UCSD-AML1 (cell line): ENCODE results near the gene TSPAN17.

ENCODE experiments used
- DNase-seq: peaks from one replicate; lab custom pipeline; 2025; ENCODE audit not compliant: unreplicated experiment; lab: John Stamatoyannopoulos, UW

The TSPAN17 gene

GRCh38 chr5:176621661-176622079 lies 25.6 kb upstream of the TSPAN17 start:
- DNase-seq = no peak

GRCh38 chr5:176624142-176624541 lies 23.1 kb upstream of the TSPAN17 start:
- DNase-seq = no peak

GRCh38 chr5:176624938-176625337 lies 22.3 kb upstream of the TSPAN17 start:
- no peak for DNase-seq

GRCh38 chr5:176625512-176625911 lies 21.8 kb upstream of the TSPAN17 start:
- DNase-seq = no peak

DNA sequence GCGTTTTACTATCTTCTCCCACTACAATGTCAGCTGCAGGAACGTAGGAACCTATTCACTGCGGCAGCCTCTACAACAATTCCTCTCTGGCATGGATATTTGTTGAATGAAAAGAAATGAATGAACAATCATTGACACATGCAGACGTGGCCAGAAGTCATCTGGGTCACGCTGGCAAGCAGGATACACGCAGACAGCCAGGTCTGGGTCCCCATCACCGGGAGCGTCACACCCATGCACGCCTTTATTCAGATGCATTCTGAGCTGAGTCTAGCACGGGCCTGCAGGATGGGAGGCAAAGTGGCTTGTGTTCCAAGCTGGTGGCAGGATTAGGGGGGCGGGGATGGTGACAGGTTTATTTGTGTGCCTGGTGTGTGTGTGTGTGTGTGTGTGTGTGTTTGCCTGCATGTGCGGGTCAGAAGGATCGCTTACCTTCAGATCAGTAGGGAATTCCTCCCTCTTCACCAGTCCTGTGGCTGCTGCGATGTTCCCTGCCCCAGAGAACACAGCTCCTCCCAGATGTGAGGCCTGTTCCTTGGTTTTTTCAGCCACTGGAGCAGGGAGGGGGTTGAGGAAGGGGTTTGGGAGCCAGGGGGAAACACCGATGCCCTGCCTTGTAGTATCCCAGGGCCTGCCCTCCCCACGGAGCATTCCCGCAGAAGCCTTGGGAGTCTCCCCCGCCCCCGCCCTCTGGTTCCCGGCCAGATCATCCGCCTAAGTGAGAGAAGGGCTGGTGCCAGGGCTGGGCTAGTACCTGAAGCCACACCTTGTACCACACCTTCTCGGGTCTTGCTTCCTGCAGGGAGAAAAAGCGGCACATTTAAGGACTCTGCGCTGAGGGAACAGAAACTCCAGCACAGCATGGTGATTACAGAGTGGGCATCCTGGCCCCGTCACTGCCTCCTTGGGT lies 21.1 kb upstream of the TSPAN17 start:
- DNase-seq = no peak

- DNase-seq = no peak
Observed at GRCh38 chr5:176626876-176627236, 20.4 kb upstream of the TSPAN17 start.

GRCh38 chr5:176627582-176627981 lies 19.7 kb upstream of the TSPAN17 start:
- no peak for DNase-seq

DNA sequence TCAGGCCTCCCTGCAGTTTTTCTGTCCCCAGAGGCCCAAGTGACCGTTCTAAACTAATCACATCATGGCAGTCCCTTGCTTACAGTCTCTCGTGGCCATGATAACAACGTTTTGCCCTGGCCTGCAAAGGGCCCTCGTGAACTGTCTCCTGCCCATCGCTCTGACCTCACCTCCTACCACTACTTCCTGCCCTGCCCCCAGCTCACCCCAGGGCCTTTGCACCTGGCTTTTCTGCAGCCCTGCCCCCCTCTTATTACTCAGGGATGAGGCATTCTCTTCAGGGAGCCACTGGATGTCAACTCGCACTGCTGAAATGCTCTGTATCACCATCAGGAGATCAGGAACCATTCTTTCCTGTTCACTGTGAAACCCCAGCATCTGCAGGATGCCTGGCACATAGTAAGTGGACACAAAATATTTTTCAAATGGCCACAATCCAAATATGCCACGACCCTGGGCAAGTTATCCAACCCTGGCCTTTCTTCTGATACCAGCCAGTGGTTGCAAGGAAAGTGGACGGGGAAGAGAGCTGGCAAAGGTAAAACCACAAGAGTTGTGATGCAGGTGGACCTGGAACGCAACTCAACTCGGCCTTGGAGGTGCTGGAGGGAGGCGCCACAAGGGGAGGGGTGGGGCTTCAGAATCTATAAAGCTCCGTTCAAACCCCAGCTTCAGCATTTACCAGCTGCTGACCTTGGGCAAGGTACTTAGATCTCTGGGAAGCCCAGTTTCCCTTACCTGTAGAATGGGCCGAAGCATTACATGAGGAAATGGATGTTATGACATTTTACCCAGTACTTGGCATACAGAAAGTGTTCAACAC lies 18.7 kb upstream of the TSPAN17 start:
- no peak for DNase-seq

DNA sequence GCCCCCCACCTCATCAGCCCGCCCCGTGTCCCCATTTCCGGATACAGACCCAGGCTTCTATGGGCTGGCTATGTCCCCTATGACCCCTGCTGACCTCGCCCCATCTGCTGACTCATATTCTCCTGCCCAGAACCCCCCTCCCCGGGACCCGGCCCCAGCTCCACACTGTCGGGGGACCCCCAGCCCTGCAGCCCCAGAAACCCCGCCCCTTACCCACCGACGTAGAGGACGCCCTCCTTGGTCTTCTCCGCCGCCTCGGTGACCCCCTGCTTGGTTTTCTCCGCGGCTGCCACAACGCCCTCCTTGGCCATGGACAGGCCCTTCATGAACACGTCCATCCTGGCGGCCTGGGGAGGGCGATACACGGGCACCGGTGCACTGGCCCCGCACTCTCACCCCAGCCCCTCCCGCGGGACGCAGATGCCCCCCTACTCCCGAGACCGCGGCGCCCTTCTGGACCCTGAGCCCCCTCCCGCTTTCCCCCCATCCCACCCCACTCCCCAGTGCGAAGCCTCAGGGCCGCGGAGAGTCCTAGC lies 17.9 kb upstream of the TSPAN17 start:
- no peak for DNase-seq

GRCh38 chr5:176629853-176630680 lies 17.2 kb upstream of the TSPAN17 start, which contains the start of the genes EIF4E1B and SNCB:
EIF4E1B (plus strand) TSS chr5:176630675; CDS start chr5:176642788, 12,113 bp downstream.
SNCB (minus strand) TSS chr5:176630534; CDS start chr5:176629654, 880 bp downstream.
- no peak for DNase-seq

- no peak for DNase-seq
Observed at GRCh38 chr5:176630681-176631222, 16.5 kb upstream of the TSPAN17 start.

- DNase-seq = no peak
Observed at GRCh38 chr5:176631383-176632200, 15.7 kb upstream of the TSPAN17 start.

- no peak for DNase-seq
Observed at GRCh38 chr5:176632745-176633144, 14.5 kb upstream of the TSPAN17 start.

DNA sequence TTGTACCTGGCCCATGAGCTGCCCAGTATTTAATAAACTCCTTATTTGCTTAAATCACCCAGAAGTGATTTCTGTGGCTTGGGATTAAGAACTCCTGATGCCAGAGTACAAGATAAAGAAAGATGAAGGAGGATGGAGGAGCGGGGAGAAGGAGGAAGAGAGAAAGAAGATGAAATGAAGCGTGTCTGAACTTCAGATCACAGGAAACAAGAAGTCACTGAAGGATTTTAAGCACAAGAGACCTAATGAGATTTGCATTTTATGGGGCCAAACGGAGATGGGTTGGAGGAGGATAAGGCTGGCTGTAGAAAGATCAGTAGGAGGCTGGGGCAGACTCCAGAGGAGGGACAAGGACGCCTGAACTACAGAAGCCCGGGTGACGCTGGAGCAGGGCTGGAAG lies 13.7 kb upstream of the TSPAN17 start:
- no peak for DNase-seq

GRCh38 chr5:176636426-176636825 lies 10.9 kb upstream of the TSPAN17 start:
- no peak for DNase-seq

DNA sequence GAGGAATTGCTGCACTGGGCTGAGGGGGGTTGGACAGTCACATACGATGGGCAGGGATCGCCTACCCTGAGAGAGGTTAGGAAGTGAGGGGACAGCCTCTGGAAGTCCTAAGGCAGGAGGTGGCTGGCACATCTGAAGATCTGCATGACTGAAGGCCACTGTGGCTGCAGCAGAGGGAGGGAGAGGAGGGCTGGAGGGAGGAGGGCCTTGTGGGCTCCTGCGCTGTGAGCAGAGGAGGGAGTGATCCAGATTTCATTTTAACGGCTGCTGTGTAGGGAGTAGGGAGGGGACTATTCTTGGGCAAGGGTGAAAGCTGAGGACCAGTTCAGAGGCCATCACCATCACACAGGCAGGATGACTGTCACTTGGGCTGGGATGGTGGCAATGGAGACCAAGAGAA lies 9.7 kb upstream of the TSPAN17 start:
- DNase-seq = no peak

- DNase-seq = no peak
Observed at GRCh38 chr5:176638437-176638836, 8.8 kb upstream of the TSPAN17 start.

DNA sequence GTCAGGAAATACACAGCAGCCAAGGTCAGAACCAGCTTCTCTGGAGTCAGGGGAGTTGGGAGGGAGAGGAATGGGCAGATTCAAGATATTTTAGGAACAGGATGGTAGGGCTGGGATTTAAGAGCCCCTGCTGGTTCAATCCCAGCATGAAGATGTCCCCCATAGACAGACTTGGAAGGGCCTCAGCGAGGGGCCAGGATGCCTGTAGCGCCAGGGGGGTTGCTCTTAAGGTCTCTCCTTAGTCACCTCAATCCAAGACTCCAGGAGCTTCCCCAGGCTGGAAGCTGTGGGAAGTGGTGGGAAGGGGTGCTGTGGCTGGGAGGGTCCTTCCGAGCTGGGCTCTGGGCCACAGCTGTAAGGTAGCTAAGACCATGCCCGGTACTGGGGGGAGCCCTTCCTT lies 8.1 kb upstream of the TSPAN17 start:
- DNase-seq = no peak

DNA sequence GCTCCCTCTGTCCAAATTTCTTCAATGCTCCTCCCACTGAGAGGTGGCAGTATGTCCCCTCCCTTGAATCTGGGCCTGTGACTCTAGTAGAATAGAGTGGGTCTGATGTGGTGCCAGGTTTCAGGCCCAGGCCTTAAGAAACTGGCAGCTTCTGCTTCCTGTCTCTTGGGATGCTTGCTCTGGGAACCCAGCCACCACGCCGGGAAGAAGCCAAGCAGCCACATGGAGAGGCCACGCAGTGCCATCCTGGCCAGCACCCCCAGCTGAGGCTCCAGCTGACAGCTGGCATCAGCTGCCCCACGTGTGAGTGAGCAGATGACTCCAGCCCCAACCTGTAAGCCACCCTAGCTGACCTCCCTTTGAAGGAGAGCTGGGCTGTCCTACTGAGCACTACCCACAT lies 7.3 kb upstream of the TSPAN17 start:
- DNase-seq = no peak

GRCh38 chr5:176640616-176641015 lies 6.7 kb upstream of the TSPAN17 start:
- DNase-seq = no peak
